GM21360 (cell line): ENCODE measurements around the gene MAML3.

Experiments used
- ATAC-seq: cut with Tn5 transposase; IDR thresholded peaks from one replicate; pipeline ENCODE4 v1.9.1; 2021; ENCODE audit warnings: mild to moderate bottlenecking, moderate library complexity; ENCODE audit not compliant: unreplicated experiment

The MAML3 gene

GRCh38 chr4:140156529-140157171 lies 2.7 kb upstream of the MAML3 start:
- ATAC-seq = peak; percentile 52

DNA sequence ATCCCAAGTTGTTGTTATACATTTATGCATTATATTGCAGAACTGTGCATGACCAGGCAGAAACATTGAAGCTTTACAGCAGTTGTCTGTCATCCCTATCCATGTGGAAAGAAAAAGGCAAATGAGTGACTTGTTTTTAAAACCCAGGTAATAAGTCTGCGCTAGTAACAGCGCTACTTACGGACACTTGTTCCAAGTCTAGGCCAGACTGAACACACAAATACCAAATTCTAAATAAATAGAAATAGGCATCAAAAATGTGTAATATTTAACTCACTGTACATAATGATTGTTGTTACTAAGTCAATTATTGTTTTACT lies 548 bp upstream of the MAML3 start:
- ATAC-seq = no peak

DNA sequence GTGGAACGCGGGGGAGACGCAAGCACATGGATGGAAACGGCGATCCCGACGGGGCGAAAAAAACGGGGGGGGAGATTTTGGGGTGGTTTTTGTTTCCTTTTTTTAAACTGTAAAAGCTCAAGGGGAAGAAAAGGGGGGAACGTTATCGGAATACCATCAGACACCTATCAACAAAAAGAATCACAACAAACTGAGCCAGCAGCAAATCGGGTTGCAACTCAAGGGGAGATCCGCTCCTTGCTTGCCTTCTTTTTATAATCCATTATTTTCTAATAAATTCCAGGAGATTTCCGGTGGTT lies 616 bp downstream of the MAML3 start:
- ATAC-seq = no peak

DNA sequence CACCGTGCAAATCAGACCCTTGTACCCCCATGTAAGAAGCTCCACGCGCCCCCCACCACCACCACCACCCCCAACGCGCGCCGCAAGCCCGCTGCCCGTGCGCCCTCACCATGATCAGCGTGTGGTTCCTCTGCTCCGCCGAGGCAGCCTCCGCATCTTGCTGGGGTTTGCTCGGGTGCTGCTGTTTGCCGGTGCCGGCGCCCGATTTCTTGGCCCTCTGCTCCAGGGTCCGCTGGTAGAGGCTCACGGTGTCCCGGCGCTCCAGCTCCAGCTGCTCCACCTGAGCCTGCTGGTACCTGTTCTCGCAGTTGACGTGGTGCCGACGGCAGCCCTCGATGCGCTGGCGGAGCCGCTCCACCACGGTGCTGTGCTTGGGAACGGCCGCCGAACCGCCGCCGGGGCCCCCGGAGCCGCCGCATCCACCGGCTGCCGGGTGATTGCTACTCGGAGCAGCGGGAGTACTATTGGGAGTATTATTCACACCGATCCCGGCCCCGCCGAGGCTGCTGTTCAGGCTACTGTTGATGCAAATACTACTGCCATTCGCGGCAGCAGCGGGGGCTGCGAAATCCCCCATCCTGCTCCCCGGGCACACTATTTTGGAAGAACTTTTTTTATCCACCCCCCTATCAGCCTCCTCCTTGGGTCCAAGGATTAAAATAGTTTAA lies 1.1 kb downstream of the MAML3 start:
- ATAC-seq = no peak

GRCh38 chr4:140152013-140152703 lies 1.8 kb downstream of the MAML3 start:
- no peak for ATAC-seq

- ATAC-seq = no peak
These were observed 2.3 kb downstream of the MAML3 start for GRCh38 chr4:140151699-140152012.

- ATAC-seq = no peak
These were observed 2.9 kb downstream of the MAML3 start for GRCh38 chr4:140150886-140151698.

- ATAC-seq = no peak
These were observed 3.4 kb downstream of the MAML3 start for GRCh38 chr4:140150636-140150885.

DNA sequence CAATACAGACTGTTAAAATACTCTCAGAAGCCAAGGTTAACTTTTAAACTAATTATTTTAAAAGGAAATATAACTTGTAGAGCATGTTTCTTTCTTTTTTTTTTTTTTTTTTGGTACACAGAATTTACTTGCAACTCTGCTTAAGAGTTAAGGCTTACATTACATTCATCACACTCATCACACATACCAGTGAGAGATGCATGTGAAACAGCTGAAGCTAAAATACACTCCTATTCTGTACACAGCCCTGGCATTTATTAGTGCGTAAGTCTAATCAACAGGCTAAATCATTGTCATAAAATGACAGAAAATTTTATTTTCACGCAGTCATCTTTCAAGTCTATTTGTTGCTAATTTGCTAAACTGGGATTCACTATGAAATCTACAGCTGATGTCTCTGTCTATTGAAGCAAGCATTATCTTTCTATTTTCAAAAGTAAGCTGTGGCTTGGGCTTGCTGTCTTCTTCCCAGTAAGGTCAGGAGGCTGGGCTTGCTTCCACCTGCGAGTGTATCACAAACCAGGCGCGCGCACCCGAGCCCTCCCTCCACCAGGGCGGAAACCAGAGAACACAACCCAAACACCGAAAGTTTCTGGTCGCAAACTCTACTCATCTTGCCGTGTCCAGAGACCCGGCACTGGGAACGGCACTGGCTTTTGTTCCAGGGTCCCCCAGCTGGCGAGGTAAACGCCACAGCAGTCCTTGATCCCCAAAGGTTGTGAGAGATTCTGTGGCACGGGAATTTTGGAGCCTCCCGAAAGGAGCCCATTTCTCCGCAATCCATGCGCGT lies 3.9 kb downstream of the MAML3 start:
- ATAC-seq = no peak

GRCh38 chr4:140144050-140144449 lies 9.9 kb downstream of the MAML3 start:
- no peak for ATAC-seq

- no peak for ATAC-seq
These were observed 12.7 kb downstream of the MAML3 start for GRCh38 chr4:140141210-140141835.

GRCh38 chr4:140140566-140140965 lies 13.4 kb downstream of the MAML3 start:
- ATAC-seq = no peak

DNA sequence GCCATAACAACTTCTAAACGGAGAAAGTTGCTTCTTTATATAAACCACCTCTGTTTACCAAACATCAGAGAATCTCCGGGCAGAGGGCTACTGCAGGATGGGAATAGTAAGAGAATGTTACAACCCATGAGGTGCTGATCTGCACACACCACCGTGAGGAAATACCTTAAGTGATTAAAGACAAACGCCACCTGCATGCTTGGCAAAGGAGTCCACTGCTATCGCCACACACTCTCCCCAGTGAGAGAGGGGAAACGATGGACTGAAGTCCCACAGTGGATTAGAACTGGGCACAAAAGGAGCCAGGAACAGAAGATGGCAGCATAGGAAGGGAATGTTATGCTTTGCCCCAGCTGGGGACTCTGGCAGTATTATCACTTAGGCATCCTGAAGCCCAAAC lies 15.6 kb downstream of the MAML3 start:
- no peak for ATAC-seq

DNA sequence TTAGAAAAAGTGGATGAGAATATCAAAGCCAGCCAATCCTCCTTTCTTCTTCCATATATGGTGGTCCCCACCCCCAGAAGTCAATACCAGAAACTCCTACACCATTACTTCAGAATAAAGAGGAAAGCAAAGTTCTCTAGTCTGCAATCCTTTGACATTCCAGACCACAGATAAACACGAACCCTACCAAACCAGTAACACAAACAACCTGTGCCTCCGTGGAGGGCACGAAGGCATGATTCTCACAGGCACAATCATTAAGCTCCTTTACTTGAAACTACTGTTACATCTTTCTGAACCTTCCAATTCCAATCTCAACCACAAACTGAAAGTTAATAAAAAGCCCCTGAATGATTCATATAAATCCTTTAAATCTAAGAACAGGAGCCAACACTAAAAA lies 16.3 kb downstream of the MAML3 start:
- no peak for ATAC-seq

- no peak for ATAC-seq
These were observed 17.5 kb downstream of the MAML3 start for GRCh38 chr4:140136509-140136908.

DNA sequence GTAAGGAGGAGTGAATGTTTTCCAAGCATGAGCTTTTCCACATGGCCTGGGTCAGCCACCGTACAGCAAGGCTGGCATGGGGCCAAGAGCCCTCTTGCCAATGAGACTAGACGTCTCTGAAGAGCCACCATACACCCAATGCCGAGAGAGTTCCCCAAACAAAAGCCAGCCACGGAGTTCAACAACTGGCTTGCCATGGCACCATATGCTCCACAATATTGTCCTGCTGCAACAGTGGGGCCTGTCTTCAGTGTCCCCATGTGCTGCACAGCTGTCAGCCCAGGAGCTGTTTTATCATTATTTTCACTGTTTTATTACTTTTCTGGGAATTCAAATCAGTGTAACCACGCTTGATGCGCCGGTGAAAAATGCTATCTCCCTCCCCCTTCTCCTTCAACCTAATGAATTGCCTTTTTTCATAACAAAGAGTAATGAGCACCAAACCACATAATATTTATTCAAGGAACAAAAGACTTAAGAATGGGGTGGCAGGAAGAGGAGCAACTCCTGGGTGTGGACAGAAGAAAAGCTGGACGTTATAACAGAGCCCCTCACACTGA lies 18.4 kb downstream of the MAML3 start:
- ATAC-seq = no peak

- ATAC-seq = no peak
These were observed 19.1 kb downstream of the MAML3 start for GRCh38 chr4:140134746-140135425.

- ATAC-seq = no peak
These were observed 20.4 kb downstream of the MAML3 start for GRCh38 chr4:140133576-140133975.

DNA sequence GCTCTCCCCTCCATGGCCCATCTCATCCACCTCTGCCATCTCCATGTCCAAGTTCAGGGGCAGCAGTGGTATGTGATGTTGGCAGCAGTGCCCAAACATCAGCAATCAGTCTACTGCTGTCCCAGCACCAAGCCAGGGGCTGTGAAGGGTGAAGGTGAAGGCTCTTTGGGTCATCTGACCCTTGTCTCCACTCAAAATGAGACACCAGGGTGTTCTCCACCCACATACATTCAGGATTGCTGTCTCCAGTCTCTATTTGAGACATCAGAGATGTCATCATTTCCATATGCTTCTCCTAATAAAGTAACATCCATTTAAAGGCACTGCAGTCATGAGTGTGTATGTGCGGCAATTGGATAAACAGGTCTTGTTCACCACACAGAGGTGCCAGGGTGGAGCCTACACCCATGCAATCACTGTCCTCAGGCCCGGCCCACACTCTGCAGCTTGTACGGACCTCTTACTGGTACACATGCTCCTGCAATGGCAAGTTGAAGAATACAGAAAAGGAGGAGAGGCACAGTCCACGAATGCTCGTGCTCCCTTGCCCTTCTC lies 22.2 kb downstream of the MAML3 start:
- no peak for ATAC-seq

DNA sequence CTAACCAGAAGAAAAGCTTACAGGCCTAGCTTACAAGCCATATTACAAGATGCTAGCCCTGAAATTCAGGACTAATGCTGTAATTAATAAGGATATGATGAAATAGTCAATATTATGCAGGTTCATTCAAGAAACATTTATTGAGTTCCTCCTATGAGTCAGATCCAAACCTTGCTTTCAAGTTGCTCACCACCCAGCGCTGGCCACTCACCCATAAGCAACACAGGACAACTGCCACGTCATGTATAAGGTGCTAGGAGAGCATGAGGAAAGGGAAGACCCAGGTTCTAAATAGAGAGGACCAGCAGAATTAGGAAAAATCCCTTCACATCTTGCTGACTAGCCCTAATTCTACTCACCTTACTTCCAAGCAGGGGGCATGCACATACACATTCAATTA lies 23.3 kb downstream of the MAML3 start:
- ATAC-seq = no peak
